ENCODE data around the gene MRPL40. TPM values are rescaled to one million over a fixed set of nuclear protein-coding genes. Genes with fewer than 3 reads are reported as not detected.

The MRPL40 gene
- total RNA-seq, 1 donor = 34.4 TPM

GRCh38 chr22:19387038-19387437 lies 45.3 kb upstream of the MRPL40 start:
- Histone ChIP-seq H3K79me2 (ENCODE audit: insufficient read depth, low read length) (no peaks in the 10 kb centered on the region), H3K9me3 (ENCODE audit: low read depth, low read length) (no peaks in the 10 kb centered on the region), H3K4me3 (ENCODE audit: insufficient read depth, low read length) (no peak overlapping the region), H4K20me1 (ENCODE audit: insufficient read depth, low read length) (no peaks in the 10 kb centered on the region), H3K27me3 (ENCODE audit: insufficient read depth, low read length) (no peaks in the 10 kb centered on the region), H3K27ac (ENCODE audit: low read depth, low read length) (no peak overlapping the region), H3K4me1 (ENCODE audit: insufficient read depth, low read length) (no peaks in the 10 kb centered on the region), H2AFZ (ENCODE audit: low read length) (no peak overlapping the region), H3K4me2 (ENCODE audit: insufficient read depth, low read length) (no peak overlapping the region), H3K36me3 (ENCODE audit: insufficient read depth, low read length) (peaks cover 92% of the 10 kb centered on the region)
- no peak for DNase-seq (ENCODE audit: insufficient read length, low spot score, missing footprints)
- TF ChIP-seq CTCF (IDR thresholded peaks at IDR 0.05; ENCODE audit: extremely low read depth, low read depth, low read length) = no peak

- no peak overlapping the region for H3K4me2 ChIP-seq (ENCODE audit: insufficient read depth, low read length)
- no peak overlapping the region for H2AFZ ChIP-seq (ENCODE audit: low read length)
- H3K36me3 ChIP-seq (ENCODE audit: insufficient read depth, low read length) = peaks cover 91% of the 10 kb centered on the region
- DNase-seq (ENCODE audit: insufficient read length, low spot score, missing footprints) = no peak
- no peaks in the 10 kb centered on the region for H3K79me2 ChIP-seq (ENCODE audit: insufficient read depth, low read length)
- no peak overlapping the region for H3K27ac ChIP-seq (ENCODE audit: low read depth, low read length)
- H4K20me1 ChIP-seq (ENCODE audit: insufficient read depth, low read length) = no peaks in the 10 kb centered on the region
- no peaks in the 10 kb centered on the region for H3K9me3 ChIP-seq (ENCODE audit: low read depth, low read length)
- no peak for TF ChIP-seq CTCF (IDR thresholded peaks at IDR 0.05; ENCODE audit: extremely low read depth, low read depth, low read length)
- H3K4me3 ChIP-seq (ENCODE audit: insufficient read depth, low read length) = no peak overlapping the region
- no peaks in the 10 kb centered on the region for H3K27me3 ChIP-seq (ENCODE audit: insufficient read depth, low read length)
- no peaks in the 10 kb centered on the region for H3K4me1 ChIP-seq (ENCODE audit: insufficient read depth, low read length)
Measured at GRCh38 chr22:19387575-19387974, 44.8 kb upstream of the MRPL40 start.

GRCh38 chr22:19393704-19394103 lies 38.6 kb upstream of the MRPL40 start:
- peaks cover 80% of the 10 kb centered on the region for H3K36me3 ChIP-seq (ENCODE audit: insufficient read depth, low read length)
- TF ChIP-seq CTCF (IDR thresholded peaks at IDR 0.05; ENCODE audit: extremely low read depth, low read depth, low read length) = no peak
- no peaks in the 10 kb centered on the region for H3K9me3 ChIP-seq (ENCODE audit: low read depth, low read length)

GRCh38 chr22:19394274-19395050 lies 37.9 kb upstream of the MRPL40 start:
- Histone ChIP-seq H3K27me3 (ENCODE audit: insufficient read depth, low read length) (no peaks in the 10 kb centered on the region), H3K9me3 (ENCODE audit: low read depth, low read length) (no peaks in the 10 kb centered on the region), H4K20me1 (ENCODE audit: insufficient read depth, low read length) (no peaks in the 10 kb centered on the region), H3K4me3 (ENCODE audit: insufficient read depth, low read length) (no peak overlapping the region), H2AFZ (ENCODE audit: low read length) (no peak overlapping the region), H3K27ac (ENCODE audit: low read depth, low read length) (no peak overlapping the region), H3K79me2 (ENCODE audit: insufficient read depth, low read length) (no peaks in the 10 kb centered on the region), H3K4me1 (ENCODE audit: insufficient read depth, low read length) (no peaks in the 10 kb centered on the region), H3K36me3 (ENCODE audit: insufficient read depth, low read length) (peaks cover 76% of the 10 kb centered on the region), H3K4me2 (ENCODE audit: insufficient read depth, low read length) (no peak overlapping the region)
- no peak for DNase-seq (ENCODE audit: insufficient read length, low spot score, missing footprints)
- TF ChIP-seq CTCF (IDR thresholded peaks at IDR 0.05; ENCODE audit: extremely low read depth, low read depth, low read length) = no peak

More at GRCh38 chr22:19393704-19394103, 38.6 kb upstream of the MRPL40 start:
- Histone ChIP-seq H3K4me1 (ENCODE audit: insufficient read depth, low read length) (no peaks in the 10 kb centered on the region), H3K27ac (ENCODE audit: low read depth, low read length) (no peak overlapping the region), H3K4me3 (ENCODE audit: insufficient read depth, low read length) (no peak overlapping the region), H3K79me2 (ENCODE audit: insufficient read depth, low read length) (no peaks in the 10 kb centered on the region), H3K4me2 (ENCODE audit: insufficient read depth, low read length) (no peak overlapping the region), H3K27me3 (ENCODE audit: insufficient read depth, low read length) (no peaks in the 10 kb centered on the region), H2AFZ (ENCODE audit: low read length) (no peak overlapping the region), H4K20me1 (ENCODE audit: insufficient read depth, low read length) (no peaks in the 10 kb centered on the region)
- DNase-seq (ENCODE audit: insufficient read length, low spot score, missing footprints) = no peak
